Keratinocyte (primary cell): ENCODE results near the gene DISC1.

Experiments
- EZH2 ChIP-seq: IDR thresholded peaks from one replicate; pipeline ENCODE4 v1.6.1; 2012; ENCODE audit warnings: inconsistent platforms, mild to moderate bottlenecking, low read length, moderate library complexity
- TF ChIP-seq, protein P1 (sequence below), 3 experiments: IDR thresholded peaks in 1 of 3; conservative IDR thresholded peaks in 1 of 3; optimal IDR thresholded peaks in 1 of 3; 2 replicates in 2 of 3; 3 replicates in 1 of 3; pipeline versions ENCODE3 to v1.5.1; 2011; ENCODE audit warnings: low read length in 3 of 3, mild to moderate bottlenecking in 3 of 3, moderate library complexity in 2 of 3, control low read depth in 1 of 3, inconsistent platforms in 1 of 3; ENCODE audit not compliant: insufficient read depth in 2 of 3; ENCODE audit errors: extremely low read depth in 1 of 3

DNA sequence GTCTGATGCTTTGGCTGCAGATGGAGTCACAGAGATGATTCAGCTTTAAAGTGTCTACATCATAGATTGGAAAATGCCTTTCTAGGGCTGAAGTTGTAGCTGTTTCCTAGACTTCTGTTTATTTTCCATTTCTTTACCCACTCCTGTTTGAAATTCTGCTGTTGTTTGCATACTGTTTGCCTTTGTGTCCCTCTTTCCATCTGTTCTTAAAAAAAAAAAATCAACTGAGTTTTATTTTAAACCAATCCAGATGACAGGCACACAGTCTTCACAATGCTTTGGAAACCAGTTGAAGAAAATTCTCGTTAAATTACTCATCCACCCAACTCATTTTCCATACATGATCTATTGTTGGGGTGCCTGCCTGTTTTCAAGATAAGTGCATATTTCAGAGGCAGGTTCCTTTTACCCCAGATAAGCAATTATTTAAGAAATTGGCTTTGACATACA is 245.9 kb downstream of the DISC1 start:
- TF ChIP-seq, protein P1, sequence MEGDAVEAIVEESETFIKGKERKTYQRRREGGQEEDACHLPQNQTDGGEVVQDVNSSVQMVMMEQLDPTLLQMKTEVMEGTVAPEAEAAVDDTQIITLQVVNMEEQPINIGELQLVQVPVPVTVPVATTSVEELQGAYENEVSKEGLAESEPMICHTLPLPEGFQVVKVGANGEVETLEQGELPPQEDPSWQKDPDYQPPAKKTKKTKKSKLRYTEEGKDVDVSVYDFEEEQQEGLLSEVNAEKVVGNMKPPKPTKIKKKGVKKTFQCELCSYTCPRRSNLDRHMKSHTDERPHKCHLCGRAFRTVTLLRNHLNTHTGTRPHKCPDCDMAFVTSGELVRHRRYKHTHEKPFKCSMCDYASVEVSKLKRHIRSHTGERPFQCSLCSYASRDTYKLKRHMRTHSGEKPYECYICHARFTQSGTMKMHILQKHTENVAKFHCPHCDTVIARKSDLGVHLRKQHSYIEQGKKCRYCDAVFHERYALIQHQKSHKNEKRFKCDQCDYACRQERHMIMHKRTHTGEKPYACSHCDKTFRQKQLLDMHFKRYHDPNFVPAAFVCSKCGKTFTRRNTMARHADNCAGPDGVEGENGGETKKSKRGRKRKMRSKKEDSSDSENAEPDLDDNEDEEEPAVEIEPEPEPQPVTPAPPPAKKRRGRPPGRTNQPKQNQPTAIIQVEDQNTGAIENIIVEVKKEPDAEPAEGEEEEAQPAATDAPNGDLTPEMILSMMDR (optimal IDR thresholded peaks at IDR 0.05 in 1 of 3, IDR thresholded peaks at IDR 0.05 in 1 of 3, conservative IDR thresholded peaks at IDR 0.05 in 1 of 3; ENCODE audit: extremely low read depth in 1 of 3, insufficient read depth in 2 of 3, low read length in 3 of 3) = no peak
- no peak for TF ChIP-seq EZH2
